GM21825 (cell line): ENCODE results near the gene TMEM132C.

ENCODE experiments used
- ATAC-seq: cut with Tn5 transposase; IDR thresholded peaks from one replicate; pipeline ENCODE4 v1.9.1; 2021; ENCODE audit warnings: mild to moderate bottlenecking, moderate library complexity; ENCODE audit not compliant: unreplicated experiment

Gene TMEM132C

GRCh38 chr12:128644664-128645296, 377.8 kb downstream of the TMEM132C start:
- ATAC-seq = no peak

DNA sequence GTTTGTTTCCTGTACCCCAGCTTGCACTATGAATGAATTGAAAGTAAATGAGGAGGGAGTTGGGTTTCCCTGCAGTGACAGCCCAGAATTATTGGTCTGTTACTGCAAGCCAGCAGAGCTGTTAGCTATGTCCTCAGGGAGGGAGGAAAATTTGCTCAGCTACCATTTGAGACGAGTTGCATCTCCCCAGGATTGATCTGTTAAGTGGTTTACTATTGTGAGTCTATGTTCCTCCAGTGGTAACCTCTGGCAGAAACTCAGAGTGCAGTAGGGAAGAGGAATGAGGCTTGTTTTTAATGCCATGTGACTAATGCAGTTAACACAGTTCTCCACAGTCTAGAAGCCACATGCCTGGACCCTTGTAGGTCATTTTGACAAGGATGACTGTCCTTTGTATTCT, 382.9 kb downstream of the TMEM132C start:
- no peak for ATAC-seq

DNA sequence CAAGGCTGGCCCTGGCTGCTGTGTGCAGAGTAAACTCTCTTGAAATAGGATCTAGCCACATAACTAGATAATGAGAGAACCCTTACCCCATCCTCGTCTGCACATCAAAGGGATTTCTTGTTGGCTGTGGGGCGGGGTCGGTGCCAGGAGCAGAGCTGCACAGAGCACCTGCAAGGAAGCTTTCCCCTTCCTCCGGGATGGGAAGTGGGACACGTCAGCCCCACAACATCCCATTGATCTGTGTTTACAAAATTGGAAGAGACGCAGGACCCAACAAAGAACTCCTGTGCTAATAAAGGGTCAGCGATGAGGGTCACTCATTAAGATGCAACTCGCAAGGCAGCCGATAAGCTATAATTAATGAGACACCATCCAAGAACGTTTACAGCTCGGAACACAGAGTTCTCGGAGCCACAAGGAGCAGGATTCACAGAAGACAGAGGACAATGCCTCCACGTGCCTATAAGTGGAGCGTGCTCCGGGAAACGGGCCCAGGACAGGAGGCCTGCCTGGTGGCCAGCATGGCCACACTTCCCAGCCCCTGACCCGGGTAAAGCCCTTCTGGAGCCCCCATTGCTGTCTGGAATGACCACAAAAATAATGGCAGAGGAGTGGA, 385.3 kb downstream of the TMEM132C start:
- no peak for ATAC-seq

DNA sequence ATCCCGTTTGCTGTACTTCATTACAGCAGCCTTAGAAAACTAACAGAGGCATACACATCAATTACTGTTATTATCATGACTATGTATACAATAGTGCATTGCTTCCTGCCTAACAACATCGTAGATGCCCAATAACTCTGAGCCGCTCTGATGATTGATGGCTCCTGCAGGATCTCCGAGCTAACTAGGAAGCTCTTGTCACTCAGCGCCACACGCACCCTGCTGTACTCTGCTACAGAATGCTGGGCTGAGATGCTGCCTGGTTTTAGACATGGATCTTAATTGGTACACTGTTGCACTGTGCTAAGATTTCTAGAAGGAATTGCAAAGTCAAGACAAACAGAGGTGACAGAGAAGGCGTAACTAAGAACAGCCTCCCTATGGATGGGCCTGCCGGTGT, 387.5 kb downstream of the TMEM132C start:
- no peak for ATAC-seq

GRCh38 chr12:128657378-128657777, 390.4 kb downstream of the TMEM132C start:
- no peak for ATAC-seq

DNA sequence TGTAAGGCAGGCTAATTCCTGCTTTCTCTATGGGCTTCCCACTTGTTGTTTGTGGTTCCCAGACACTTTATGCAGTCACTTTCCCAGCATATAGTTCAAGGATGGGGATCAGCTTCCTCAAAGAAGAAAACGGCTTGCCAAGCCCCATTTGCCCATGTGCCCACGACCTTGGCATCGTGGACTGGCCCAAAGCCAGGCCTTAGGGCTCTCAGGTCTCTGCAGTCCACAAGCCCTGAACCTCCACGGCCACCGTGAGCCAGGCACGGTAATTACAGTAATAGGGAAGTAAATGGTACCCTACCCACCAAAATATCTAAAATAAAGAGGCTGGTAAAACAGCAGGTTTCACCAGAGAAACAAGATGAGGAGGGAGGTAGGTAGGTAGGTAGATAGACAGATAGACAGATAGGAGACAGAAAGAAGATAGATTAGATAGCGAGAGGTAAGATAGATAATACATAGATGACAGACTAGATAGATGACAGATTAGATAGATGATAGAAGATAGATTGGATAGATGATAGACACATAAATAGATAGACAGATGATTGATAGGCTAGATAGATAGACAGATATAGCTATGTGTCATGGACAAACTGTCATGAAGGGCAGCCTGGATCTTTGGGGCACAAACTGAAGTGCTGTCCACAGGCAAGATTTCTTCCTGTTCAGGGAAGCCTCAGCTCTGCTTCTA, 393.7 kb downstream of the TMEM132C start:
- ATAC-seq = no peak

DNA sequence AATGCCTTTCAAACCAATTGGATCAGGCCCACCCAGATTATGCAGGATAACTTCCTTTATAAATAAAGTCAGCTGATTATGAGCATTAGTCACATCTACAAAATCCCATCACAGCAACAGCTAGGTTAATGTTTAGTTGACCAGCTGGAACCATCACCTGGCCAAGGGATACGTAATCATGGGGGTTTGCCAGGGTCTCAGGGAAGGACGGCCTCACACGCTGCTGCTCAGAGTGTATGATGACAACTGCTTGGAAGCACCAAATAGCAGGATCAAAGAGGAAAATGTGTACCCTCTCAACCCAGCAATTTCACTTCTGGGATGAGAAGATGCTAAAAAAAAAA, 394.2 kb downstream of the TMEM132C start:
- ATAC-seq = no peak

DNA sequence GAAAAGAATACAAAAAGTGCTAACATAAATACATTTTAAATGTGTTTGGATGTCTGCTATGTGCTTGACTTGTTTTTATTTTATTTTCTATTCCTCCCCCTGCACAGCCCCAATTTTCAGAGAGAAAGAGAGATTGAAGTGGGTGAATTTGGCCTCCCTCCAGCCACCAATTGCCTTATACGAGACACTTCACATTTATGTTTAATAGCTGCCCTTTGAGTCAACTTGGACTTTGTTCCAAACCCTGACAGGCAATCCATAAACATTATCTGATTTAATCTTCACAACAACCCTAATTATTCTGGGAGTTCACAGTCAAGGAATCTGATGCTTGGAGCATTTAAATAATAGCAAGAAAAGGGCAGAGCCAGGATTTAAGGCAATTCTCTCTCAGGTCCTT, 395.1 kb downstream of the TMEM132C start:
- ATAC-seq = no peak

GRCh38 chr12:128664501-128664900, 397.5 kb downstream of the TMEM132C start:
- ATAC-seq = no peak

GRCh38 chr12:128667193-128667592, 400.2 kb downstream of the TMEM132C start:
- no peak for ATAC-seq

- no peak for ATAC-seq
Measured at GRCh38 chr12:128671528-128672042, 404.6 kb downstream of the TMEM132C start.

- no peak for ATAC-seq
Measured at GRCh38 chr12:128672428-128672827, 405.5 kb downstream of the TMEM132C start.

- no peak for ATAC-seq
Measured at GRCh38 chr12:128672893-128673292, 405.9 kb downstream of the TMEM132C start.

DNA sequence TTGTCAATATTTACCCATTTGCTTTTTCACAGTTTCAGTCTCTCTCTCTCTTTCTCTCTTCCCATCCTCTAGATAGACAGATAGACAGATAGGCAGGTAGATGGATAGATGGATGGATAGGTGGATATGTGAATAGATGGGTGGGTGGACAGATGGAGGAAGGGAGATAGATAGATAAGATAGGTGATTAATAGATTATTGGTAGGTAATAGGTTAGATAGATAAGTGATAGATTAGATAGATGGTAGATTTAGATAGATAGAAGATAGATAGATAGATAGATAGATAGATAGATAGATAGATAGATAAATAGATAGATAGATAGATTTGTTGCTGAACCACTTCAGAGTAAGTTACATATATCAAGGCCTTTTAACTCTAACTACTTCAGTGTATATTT, 408.6 kb downstream of the TMEM132C start:
- no peak for ATAC-seq

DNA sequence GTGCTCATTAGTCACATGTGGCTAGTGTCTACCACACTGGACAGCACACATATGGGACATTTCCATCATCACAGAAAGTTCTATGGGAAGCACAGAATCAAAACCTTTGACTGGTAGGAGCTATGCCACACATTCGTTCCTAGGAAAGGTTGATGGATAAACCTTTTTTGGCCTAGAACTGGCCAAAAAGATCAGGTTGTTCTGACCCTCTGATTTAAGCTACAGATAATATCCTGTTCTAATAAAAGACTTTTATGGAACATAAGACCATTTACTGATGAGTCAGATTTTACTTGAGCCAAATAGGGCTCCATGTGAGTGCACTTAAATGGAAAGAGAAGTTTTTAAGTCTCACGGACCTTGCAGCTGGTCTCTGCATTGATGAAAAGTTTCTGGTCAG, 413.6 kb downstream of the TMEM132C start:
- no peak for ATAC-seq

- no peak for ATAC-seq
Measured at GRCh38 chr12:128682548-128683275, 415.7 kb downstream of the TMEM132C start.

GRCh38 chr12:128684352-128684751, 417.4 kb downstream of the TMEM132C start:
- ATAC-seq = no peak

DNA sequence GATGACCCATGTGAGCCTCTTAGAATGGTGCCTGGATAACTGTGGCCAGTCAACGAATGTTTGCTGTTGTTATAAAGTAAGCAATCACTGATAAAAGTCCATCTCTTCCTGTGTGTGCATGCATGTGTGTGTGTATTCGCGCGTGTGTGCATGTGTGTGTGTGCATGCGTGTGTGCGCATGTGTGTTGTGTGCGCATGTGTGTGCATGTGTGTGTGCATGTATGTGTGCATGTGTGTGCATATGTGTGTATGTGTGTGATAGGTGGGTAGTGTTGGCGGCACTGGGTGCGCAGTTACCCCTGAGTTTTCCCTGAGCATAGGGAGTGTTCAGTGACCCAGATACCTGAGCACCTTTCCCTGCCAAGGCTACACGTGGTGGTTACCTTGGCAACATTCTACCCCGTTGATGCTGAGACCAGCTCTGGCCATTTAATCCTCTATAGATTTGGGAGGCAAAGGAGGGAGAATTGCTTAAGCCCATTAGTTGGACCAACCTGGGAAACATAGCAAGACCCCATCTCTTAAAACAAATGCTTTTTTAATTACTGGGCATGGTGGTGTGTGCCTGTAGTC, 419.0 kb downstream of the TMEM132C start:
- no peak for ATAC-seq

GRCh38 chr12:128687851-128688250, 420.9 kb downstream of the TMEM132C start:
- ATAC-seq = no peak

- no peak for ATAC-seq
Measured at GRCh38 chr12:128690641-128691040, 423.7 kb downstream of the TMEM132C start.

- no peak for ATAC-seq
Measured at GRCh38 chr12:128693115-128693514, 426.1 kb downstream of the TMEM132C start.
